ENCODE results near the gene MAGI2.

Gene MAGI2

DNA sequence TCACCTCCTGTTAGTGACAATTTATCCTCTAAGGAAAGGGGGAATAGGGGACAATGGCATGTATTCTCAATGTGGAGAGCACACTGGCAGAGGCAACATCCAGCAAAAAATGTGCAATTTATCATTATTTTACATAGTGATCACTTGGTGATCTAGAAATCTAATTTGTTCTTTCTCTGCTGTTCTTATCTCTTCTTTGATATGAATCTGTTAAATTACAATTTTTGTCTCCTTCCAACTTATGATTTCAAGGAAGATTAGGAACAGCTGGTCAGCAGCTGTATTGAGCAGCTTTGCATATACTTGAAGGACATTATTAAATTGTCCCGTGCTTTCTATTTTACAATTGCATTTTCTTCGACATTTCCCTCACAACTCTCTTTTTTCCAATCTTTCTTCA is 213.1 kb downstream of the MAGI2 start:
- no peak for TF ChIP-seq CTCF (IDR thresholded peaks at IDR 0.05; ENCODE audit: control extremely low read depth, extremely low read depth, low read depth, missing control alignments)
- no peak for DNase-seq (ENCODE audit: extremely low spot score)
- CTCF ChIA-PET: no interaction called here
- POLR2A ChIA-PET: no interaction called here

GRCh38 chr7:79236352-79237028 is 217.0 kb downstream of the MAGI2 start:
- POLR2A ChIA-PET: no interaction called here

GRCh38 chr7:79227044-79227443 is 226.4 kb downstream of the MAGI2 start:
- ChIA-PET CTCF (interaction anchor here (1.5 kb wide), 1 partner anchor 11 kb away, joined by 7 read pairs; no protein-coding TSS in a partner anchor), POLR2A (no interaction called here)
- DNase-seq (ENCODE audit: extremely low spot score): no peak
- no peak for TF ChIP-seq CTCF (IDR thresholded peaks at IDR 0.05; ENCODE audit: control extremely low read depth, extremely low read depth, low read depth, missing control alignments)

More at GRCh38 chr7:79236352-79237028, 217.0 kb downstream of the MAGI2 start:
- CTCF ChIA-PET: no interaction called here
- no peak for TF ChIP-seq CTCF (IDR thresholded peaks at IDR 0.05; ENCODE audit: control extremely low read depth, extremely low read depth, low read depth, missing control alignments)
- DNase-seq (ENCODE audit: extremely low spot score): no peak

- POLR2A ChIA-PET: no interaction called here
- CTCF ChIA-PET: no interaction called here
- no peak for DNase-seq (ENCODE audit: extremely low spot score)
- TF ChIP-seq CTCF (IDR thresholded peaks at IDR 0.05; ENCODE audit: control extremely low read depth, extremely low read depth, low read depth, missing control alignments): no peak
Observed at GRCh38 chr7:79221211-79221610, 232.3 kb downstream of the MAGI2 start.

- DNase-seq (ENCODE audit: extremely low spot score): no peak
- ChIA-PET CTCF (no interaction called here), POLR2A (no interaction called here)
- TF ChIP-seq CTCF (IDR thresholded peaks at IDR 0.05; ENCODE audit: control extremely low read depth, extremely low read depth, low read depth, missing control alignments): no peak
Observed at GRCh38 chr7:79217976-79218626, 235.4 kb downstream of the MAGI2 start.

GRCh38 chr7:79217468-79217867 is 236.0 kb downstream of the MAGI2 start:
- TF ChIP-seq CTCF (IDR thresholded peaks at IDR 0.05; ENCODE audit: control extremely low read depth, extremely low read depth, low read depth, missing control alignments): no peak
- POLR2A ChIA-PET: no interaction called here
- CTCF ChIA-PET: interaction anchor here (1.0 kb wide), 1 partner anchor 81 kb away, joined by 3 read pairs; no protein-coding TSS in a partner anchor
- DNase-seq (ENCODE audit: extremely low spot score): no peak
